ENCODE results near the gene HLA-DPB1. TPM values are rescaled to one million over a fixed set of nuclear protein-coding genes. Genes with fewer than 3 reads are reported as not detected.

Gene HLA-DPB1
- total RNA-seq, 1 experiment from 2014 or later, result not detected

DNA sequence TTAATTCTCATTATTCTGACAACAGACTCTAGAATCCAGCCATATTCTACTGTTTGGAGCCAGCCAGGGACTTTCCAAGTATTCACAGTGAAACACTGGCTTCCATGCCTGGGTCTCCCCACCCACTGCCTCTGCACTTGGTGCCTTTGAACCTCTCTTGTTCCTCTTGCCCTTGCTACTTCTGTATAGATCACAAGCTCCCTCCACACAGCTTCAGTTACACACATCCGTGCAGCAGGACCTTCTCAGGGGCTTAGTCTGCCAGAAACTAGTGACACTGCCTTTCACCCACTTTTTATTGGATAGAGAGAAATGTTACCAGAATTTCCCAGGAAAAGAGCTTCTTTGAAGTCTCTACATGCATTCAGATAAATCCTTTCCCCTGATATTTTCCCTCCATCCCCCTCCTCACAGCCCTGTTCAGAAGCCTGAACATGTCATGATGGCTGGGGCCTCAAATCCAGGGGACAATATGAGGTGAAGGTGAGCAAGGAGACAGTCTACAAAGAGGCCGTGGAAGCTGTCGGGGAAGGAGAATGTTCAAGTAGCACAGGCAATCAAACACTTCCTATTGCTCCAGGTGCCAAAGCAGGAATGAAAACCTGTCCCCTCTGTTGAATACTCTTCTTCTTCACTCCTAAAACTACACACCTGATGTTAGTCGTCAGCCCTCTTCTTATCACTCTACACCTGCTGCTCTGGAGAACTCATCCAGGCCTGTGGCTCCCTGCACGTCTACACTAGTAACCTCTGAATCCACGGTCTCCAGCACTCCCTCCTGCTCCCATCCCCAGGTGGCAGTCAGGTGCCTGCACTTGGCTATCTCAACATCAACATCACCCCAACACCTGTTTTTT lies 46.2 kb upstream of the HLA-DPB1 start:
- TF ChIP-seq EZH2 (IDR thresholded peaks at IDR 0.05; ENCODE audit: low read length, unreplicated experiment), result no peak
- ChIA-PET POLR2A (ENCODE audit: unreplicated experiment) (no interaction called here), CTCF (no interaction called here)
- no peaks in the 10 kb centered on the region for H3K4me1 ChIP-seq (ENCODE audit: insufficient read depth, low read length)
- H3K27me3 ChIP-seq (ENCODE audit: low read length), result peaks cover 74% of the 10 kb centered on the region
- no peak overlapping the region for H3K4me3 ChIP-seq (ENCODE audit: low read length)
- no peaks in the 10 kb centered on the region for H3K79me2 ChIP-seq (ENCODE audit: low read length)
- no peaks in the 10 kb centered on the region for H3K9me3 ChIP-seq (ENCODE audit: low read length)
- no peak for DNase-seq
- ATAC-seq, result no peak
- intact Hi-C loops (cut with micrococcal nuclease), result no loop called here
- H3K27ac ChIP-seq (ENCODE audit: low read length), result no peak overlapping the region
- no peak overlapping the region for H3K9ac ChIP-seq (ENCODE audit: low read length)
- no peaks in the 10 kb centered on the region for H3F3A ChIP-seq (ENCODE audit: low read length, unreplicated experiment)
- H3K4me2 ChIP-seq (ENCODE audit: low read length), result no peak overlapping the region
- H3K9me2 ChIP-seq (replicated peaks; ENCODE audit: low read length), result no peaks in the 10 kb centered on the region
- H2AFZ ChIP-seq (ENCODE audit: low read length), result no peak overlapping the region
- H4K20me1 ChIP-seq (ENCODE audit: low read length), result no peaks in the 10 kb centered on the region
- no TSS peak for BruUV-seq (replicated peaks)
- H3K36me3 ChIP-seq (ENCODE audit: low read depth, low read length), result no peaks in the 10 kb centered on the region

- DNase-seq (no peak), ATAC-seq (no peak)
- no peak overlapping the region for H3K4me3 ChIP-seq (ENCODE audit: low read length)
- H3K27ac ChIP-seq (ENCODE audit: low read length), result no peak overlapping the region
- CTCF ChIA-PET, result no interaction called here
- H3K4me1 ChIP-seq (ENCODE audit: insufficient read depth, low read length), result no peaks in the 10 kb centered on the region
- BruUV-seq (replicated peaks), result no TSS peak
- no peak overlapping the region for H2AFZ ChIP-seq (ENCODE audit: low read length)
- no peaks in the 10 kb centered on the region for H4K20me1 ChIP-seq (ENCODE audit: low read length)
- peaks cover 74% of the 10 kb centered on the region for H3K27me3 ChIP-seq (ENCODE audit: low read length)
- H3K9me2 ChIP-seq (replicated peaks; ENCODE audit: low read length), result no peaks in the 10 kb centered on the region
- H3F3A ChIP-seq (ENCODE audit: low read length, unreplicated experiment), result no peaks in the 10 kb centered on the region
- H3K9ac ChIP-seq (ENCODE audit: low read length), result no peak overlapping the region
- H3K36me3 ChIP-seq (ENCODE audit: low read depth, low read length), result no peaks in the 10 kb centered on the region
- H3K4me2 ChIP-seq (ENCODE audit: low read length), result no peak overlapping the region
- H3K79me2 ChIP-seq (ENCODE audit: low read length), result no peaks in the 10 kb centered on the region
- H3K9me3 ChIP-seq (ENCODE audit: low read length), result no peaks in the 10 kb centered on the region
- TF ChIP-seq, protein P1, sequence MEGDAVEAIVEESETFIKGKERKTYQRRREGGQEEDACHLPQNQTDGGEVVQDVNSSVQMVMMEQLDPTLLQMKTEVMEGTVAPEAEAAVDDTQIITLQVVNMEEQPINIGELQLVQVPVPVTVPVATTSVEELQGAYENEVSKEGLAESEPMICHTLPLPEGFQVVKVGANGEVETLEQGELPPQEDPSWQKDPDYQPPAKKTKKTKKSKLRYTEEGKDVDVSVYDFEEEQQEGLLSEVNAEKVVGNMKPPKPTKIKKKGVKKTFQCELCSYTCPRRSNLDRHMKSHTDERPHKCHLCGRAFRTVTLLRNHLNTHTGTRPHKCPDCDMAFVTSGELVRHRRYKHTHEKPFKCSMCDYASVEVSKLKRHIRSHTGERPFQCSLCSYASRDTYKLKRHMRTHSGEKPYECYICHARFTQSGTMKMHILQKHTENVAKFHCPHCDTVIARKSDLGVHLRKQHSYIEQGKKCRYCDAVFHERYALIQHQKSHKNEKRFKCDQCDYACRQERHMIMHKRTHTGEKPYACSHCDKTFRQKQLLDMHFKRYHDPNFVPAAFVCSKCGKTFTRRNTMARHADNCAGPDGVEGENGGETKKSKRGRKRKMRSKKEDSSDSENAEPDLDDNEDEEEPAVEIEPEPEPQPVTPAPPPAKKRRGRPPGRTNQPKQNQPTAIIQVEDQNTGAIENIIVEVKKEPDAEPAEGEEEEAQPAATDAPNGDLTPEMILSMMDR (conservative IDR thresholded peaks at IDR 0.05; ENCODE audit: low read depth, low read length), result no peak
- TF ChIP-seq EZH2phosphoT487 (IDR thresholded peaks at IDR 0.05; ENCODE audit: borderline replicate concordance, low read length) (no peak), EZH2 (IDR thresholded peaks at IDR 0.05; ENCODE audit: low read length, unreplicated experiment) (no peak)
- intact Hi-C loops (cut with micrococcal nuclease), result no loop called here
- POLR2A ChIA-PET (ENCODE audit: unreplicated experiment), result no interaction called here
Observed at GRCh38 chr6:33030245-33030644, 45.5 kb upstream of the HLA-DPB1 start.

DNA sequence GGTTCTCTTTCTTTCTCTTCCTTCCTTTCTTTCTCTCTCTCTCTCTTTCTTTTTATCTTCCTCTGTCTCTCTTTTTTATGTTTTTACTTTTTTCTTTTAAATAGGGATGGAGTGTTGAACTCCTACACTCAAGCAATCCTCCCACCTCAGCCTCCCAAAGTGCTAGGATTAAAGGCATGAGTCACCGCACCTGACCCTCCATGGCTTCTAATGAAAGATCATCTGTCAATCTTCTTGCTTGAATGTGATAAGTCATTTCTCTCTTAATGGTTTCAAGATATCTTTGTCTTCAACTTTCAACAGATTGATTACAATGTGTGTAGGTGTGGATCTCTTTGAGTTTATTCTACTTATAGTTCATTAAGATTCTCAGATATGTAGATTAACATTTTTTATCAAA lies 41.2 kb upstream of the HLA-DPB1 start:
- POLR2A ChIA-PET (ENCODE audit: unreplicated experiment), result no interaction called here
- Histone ChIP-seq H3K36me3 (ENCODE audit: low read depth, low read length) (no peaks in the 10 kb centered on the region), H3K27me3 (ENCODE audit: low read length) (peaks cover 77% of the 10 kb centered on the region), H3K4me3 (ENCODE audit: low read length) (no peak overlapping the region), H3K4me2 (ENCODE audit: low read length) (no peak overlapping the region), H3K9ac (ENCODE audit: low read length) (no peak overlapping the region), H3K79me2 (ENCODE audit: low read length) (no peaks in the 10 kb centered on the region), H2AFZ (ENCODE audit: low read length) (no peak overlapping the region), H3K9me3 (ENCODE audit: low read length) (no peaks in the 10 kb centered on the region), H3F3A (ENCODE audit: low read length, unreplicated experiment) (no peaks in the 10 kb centered on the region), H4K20me1 (ENCODE audit: low read length) (no peaks in the 10 kb centered on the region), H3K27ac (ENCODE audit: low read length) (no peak overlapping the region), H3K4me1 (ENCODE audit: insufficient read depth, low read length) (no peaks in the 10 kb centered on the region), H3K9me2 (replicated peaks; ENCODE audit: low read length) (no peaks in the 10 kb centered on the region)
- BruUV-seq (replicated peaks), result no TSS peak
- TF ChIP-seq EZH2phosphoT487 (IDR thresholded peaks at IDR 0.05; ENCODE audit: borderline replicate concordance, low read length) (no peak), EZH2 (IDR thresholded peaks at IDR 0.05; ENCODE audit: low read length, unreplicated experiment) (no peak)
- TF ChIP-seq, protein P1 (conservative IDR thresholded peaks at IDR 0.05; ENCODE audit: low read depth, low read length), result no peak
- ATAC-seq, result no peak
- CTCF ChIA-PET, result no interaction called here
- intact Hi-C loops (cut with micrococcal nuclease), result no loop called here
- DNase-seq, result no peak
